ENCODE results near the gene DKC1.

Gene DKC1

GRCh38 chrX:154793084-154793795 is 30.6 kb downstream of the DKC1 start:
- Histone ChIP-seq H3K9me3 (ENCODE audit: severe bottlenecking) (no peaks in the 10 kb centered on the region), H3K36me3 (ENCODE audit: low read depth) (no peaks in the 10 kb centered on the region), H3K4me1 (ENCODE audit: insufficient read depth, poor library complexity, severe bottlenecking) (no peaks in the 10 kb centered on the region), H3K27ac (ENCODE audit: poor library complexity, severe bottlenecking) (no peak overlapping the region), H3K27me3 (ENCODE audit: insufficient read depth, poor library complexity, severe bottlenecking) (no peaks in the 10 kb centered on the region), H3K4me3 (ENCODE audit: severe bottlenecking) (no peak overlapping the region)
- no peak for TF ChIP-seq CTCF (IDR thresholded peaks at IDR 0.05; ENCODE audit: poor library complexity, severe bottlenecking)
- ATAC-seq (ENCODE audit: low read depth) = no peak
- no peak for DNase-seq (ENCODE audit: low spot score)

- ATAC-seq (ENCODE audit: low read depth) (no peak), DNase-seq (ENCODE audit: low spot score) (no peak)
- Histone ChIP-seq H3K9me3 (ENCODE audit: severe bottlenecking) (no peaks in the 10 kb centered on the region), H3K36me3 (ENCODE audit: low read depth) (no peaks in the 10 kb centered on the region), H3K4me1 (ENCODE audit: insufficient read depth, poor library complexity, severe bottlenecking) (peaks cover 12% of the 10 kb centered on the region), H3K27ac (ENCODE audit: poor library complexity, severe bottlenecking) (no peak overlapping the region), H3K4me3 (ENCODE audit: severe bottlenecking) (no peak overlapping the region), H3K27me3 (ENCODE audit: insufficient read depth, poor library complexity, severe bottlenecking) (no peaks in the 10 kb centered on the region)
- TF ChIP-seq CTCF (IDR thresholded peaks at IDR 0.05; ENCODE audit: poor library complexity, severe bottlenecking) = no peak
These were observed 32.4 kb downstream of the DKC1 start for GRCh38 chrX:154795016-154795415.

GRCh38 chrX:154797006-154797405 is 34.3 kb downstream of the DKC1 start:
- no peak overlapping the region for H3K27ac ChIP-seq (ENCODE audit: poor library complexity, severe bottlenecking)
- ATAC-seq (ENCODE audit: low read depth) = 0 out of 3 replicates have a peak, but pooled peaks have one; percentile 38
- DNase-seq (ENCODE audit: low spot score) = no peak
- H3K27me3 ChIP-seq (ENCODE audit: insufficient read depth, poor library complexity, severe bottlenecking) = no peaks in the 10 kb centered on the region
- no peaks in the 10 kb centered on the region for H3K36me3 ChIP-seq (ENCODE audit: low read depth)
- TF ChIP-seq CTCF (IDR thresholded peaks at IDR 0.05; ENCODE audit: poor library complexity, severe bottlenecking) = no peak
- no peak overlapping the region for H3K4me3 ChIP-seq (ENCODE audit: severe bottlenecking)
- H3K4me1 ChIP-seq (ENCODE audit: insufficient read depth, poor library complexity, severe bottlenecking) = peaks cover 12% of the 10 kb centered on the region
- H3K9me3 ChIP-seq (ENCODE audit: severe bottlenecking) = no peaks in the 10 kb centered on the region

- H3K36me3 ChIP-seq (ENCODE audit: low read depth) = no peaks in the 10 kb centered on the region
- H3K27ac ChIP-seq (ENCODE audit: poor library complexity, severe bottlenecking) = peak overlapping the region; percentile 33
- DNase-seq (ENCODE audit: low spot score) = no peak
- no peak overlapping the region for H3K4me3 ChIP-seq (ENCODE audit: severe bottlenecking)
- peaks cover 12% of the 10 kb centered on the region for H3K4me1 ChIP-seq (ENCODE audit: insufficient read depth, poor library complexity, severe bottlenecking)
- TF ChIP-seq CTCF (IDR thresholded peaks at IDR 0.05; ENCODE audit: poor library complexity, severe bottlenecking) = no peak
- no peak for ATAC-seq (ENCODE audit: low read depth)
- H3K9me3 ChIP-seq (ENCODE audit: severe bottlenecking) = no peaks in the 10 kb centered on the region
- no peaks in the 10 kb centered on the region for H3K27me3 ChIP-seq (ENCODE audit: insufficient read depth, poor library complexity, severe bottlenecking)
These were observed 37.1 kb downstream of the DKC1 start for GRCh38 chrX:154799556-154800348.
